B cell (primary cell): Measurements from ENCODE around the gene SLC4A4. TPM values are rescaled to one million over a fixed set of nuclear protein-coding genes. Genes with fewer than 3 reads are reported as not detected.

Experiments
- ATAC-seq: fragments of 200-7000 bp; cut with Tn5 transposase; one replicate; pipeline ENCODE4 v1.10.0; 2021; ENCODE audit warnings: low read depth, mild to moderate bottlenecking, moderate number of reproducible peaks, moderate library complexity
- CTCF ChIA-PET: fragments of 350-600 bp; sonication (Branson Sonifier 250); formaldehyde crosslinking; loops from one replicate; lab custom pipeline; 2021; ENCODE audit warnings: antibody characterized with exemption, inconsistent platforms; lab: Charles Lee
- POLR2A ChIA-PET: fragments of 350-600 bp; sonication (Branson Sonifier 250); formaldehyde crosslinking; loops from one replicate; lab custom pipeline; 2021; ENCODE audit warnings: antibody characterized with exemption; lab: Charles Lee
- DNase-seq: peaks from one replicate; pipeline ENCODE4 v3.0.0; 2013
- H2AFZ ChIP-seq: 2 replicates; pipeline ENCODE4 v1.6.1; 2012; ENCODE audit warnings: mild to moderate bottlenecking, low read depth, low read length; ENCODE audit not compliant: insufficient read depth, poor library complexity, severe bottlenecking
- H3K27ac ChIP-seq, 2 donors: 1 replicate in 1 of 2; 2 replicates in 1 of 2; pipeline ENCODE4 v1.5.1; 2012 to 2013; ENCODE audit warnings: low read length in 2 of 2, mild to moderate bottlenecking in 2 of 2, moderate library complexity in 1 of 2
- H3K27me3 ChIP-seq, 4 experiments: fragments of 200-600 bp in 1 of 4; sonication (generic) in 1 of 4; replicated peaks in 1 of 4; 1 replicate in 2 of 4; 2 replicates in 2 of 4; pipeline versions ENCODE4 v1.6.1 to v1.7.0; 2013 to 2016; ENCODE audit warnings: low read length in 3 of 4, mild to moderate bottlenecking in 2 of 4, mixed read lengths in 1 of 4, moderate library complexity in 1 of 4; ENCODE audit not compliant: insufficient read depth in 4 of 4, control insufficient read depth in 3 of 4; ENCODE audit errors: control extremely low read depth in 1 of 4
- H3K36me3 ChIP-seq, 2 experiments: replicated peaks in 1 of 2; 1 replicate in 1 of 2; 2 replicates in 1 of 2; pipeline versions ENCODE4 v1.6.1 to v1.7.1; 2013; ENCODE audit warnings: low read length in 1 of 2; ENCODE audit not compliant: insufficient read depth in 2 of 2, control insufficient read depth in 1 of 2; ENCODE audit errors: control extremely low read depth in 1 of 2, extremely low read depth in 1 of 2
- H3K4me1 ChIP-seq, 2 donors: fragments of 200-600 bp in 1 of 2; sonication (generic) in 1 of 2; 1 replicate in 1 of 2; 2 replicates in 1 of 2; pipeline versions ENCODE4 v1.5.1 to v1.6.1; 2013 to 2017; ENCODE audit warnings: low read length in 2 of 2; ENCODE audit not compliant: control insufficient read depth in 2 of 2, insufficient read depth in 2 of 2
- H3K4me2 ChIP-seq: replicated peaks from 2 replicates; pipeline ENCODE3; 2012; ENCODE audit warnings: mild to moderate bottlenecking, low read depth, low read length; ENCODE audit not compliant: poor library complexity, severe bottlenecking
- H3K4me3 ChIP-seq, 5 experiments: fragments of 200-600 bp in 1 of 5; sonication (generic) in 1 of 5; 1 replicate in 3 of 5; 2 replicates in 2 of 5; pipeline versions ENCODE4 v1.5.1 to v1.7.0; 2011 to 2016; ENCODE audit warnings: low read length in 4 of 5, mild to moderate bottlenecking in 4 of 5, low read depth in 2 of 5, control low read depth in 1 of 5, moderate library complexity in 1 of 5; ENCODE audit not compliant: insufficient read depth in 1 of 5; ENCODE audit errors: control extremely low read depth in 1 of 5, extremely low read depth in 1 of 5
- H3K79me2 ChIP-seq: fragments of 200-600 bp; sonication (generic); one replicate; pipeline ENCODE4 v1.6.0; 2016; ENCODE audit warnings: low read length; ENCODE audit not compliant: control insufficient read depth, insufficient read depth
- H3K9ac ChIP-seq: fragments of 200-600 bp; sonication (generic); 2 replicates; pipeline ENCODE4 v1.6.1; 2017; ENCODE audit warnings: mild to moderate bottlenecking, low read length, moderate library complexity
- H3K9me3 ChIP-seq, 3 donors: one replicate each; pipeline versions ENCODE4 v1.6.1 to v1.7.1; 2013; ENCODE audit warnings: low read length in 2 of 3; ENCODE audit not compliant: control insufficient read depth in 2 of 3, insufficient read depth in 1 of 3; ENCODE audit errors: control extremely low read depth in 1 of 3
- H4K20me1 ChIP-seq: 2 replicates; pipeline ENCODE4 v1.6.0; 2012; ENCODE audit warnings: mild to moderate bottlenecking, low read length; ENCODE audit not compliant: insufficient read depth, control insufficient read depth, poor library complexity, severe bottlenecking
- H3K27ac Mint-ChIP-seq: one replicate; pipeline ENCODE4 v1.8.0; 2021; ENCODE audit warnings: mixed read lengths
- H3K27me3 Mint-ChIP-seq: one replicate; pipeline ENCODE4 v1.8.0; 2021; ENCODE audit warnings: mixed read lengths
- H3K4me1 Mint-ChIP-seq: one replicate; pipeline ENCODE4 v1.8.0; 2021; ENCODE audit warnings: mixed read lengths
- H3K4me3 Mint-ChIP-seq: one replicate; pipeline ENCODE4 v1.8.0; 2021; ENCODE audit warnings: mixed read lengths
- H3K9me3 Mint-ChIP-seq: one replicate; pipeline ENCODE4 v1.8.0; 2022; ENCODE audit warnings: mixed read lengths; ENCODE audit not compliant: insufficient read depth
- EZH2 ChIP-seq: IDR thresholded peaks from 2 replicates; pipeline ENCODE4 v1.6.1; 2012; ENCODE audit warnings: borderline replicate concordance, low read depth, mild to moderate bottlenecking, moderate library complexity, low read length; ENCODE audit not compliant: insufficient read depth, poor library complexity, severe bottlenecking
- WGBS: methylation state at CpG from one replicate; pipeline ENCODE4 v1.1.5; 2013; ENCODE audit warnings: missing lambda C conversion rate; ENCODE audit not compliant: insufficient coverage; 5-methylcytosine and 5-hydroxymethylcytosine counted together
- intact Hi-C: fragments of 100-400 bp; cut with micrococcal nuclease; formaldehyde crosslinking; loops from one replicate; pipeline ENCODE4 v1.10.0; 2022
- polyA plus RNA-seq: library from polyadenylated mRNA; depleted of rRNA; stranded (reverse); fragments of >200 nt; gene quantifications from 2 replicates; pipeline ENCODE4 v1.2.3, GENCODE V29; 2012
- total RNA-seq, 2 donors: library from RNA; stranded (reverse); fragments of 120-200 nt in 1 of 2; gene quantifications; 1 replicate in 1 of 2; 2 replicates in 1 of 2; pipeline versions ENCODE4 v1.2.3 to v1.2.4, GENCODE V29; 2013 to 2022
- TF ChIP-seq, protein P1 (sequence below): fragments of 200-600 bp; IDR thresholded peaks from one replicate; pipeline ENCODE4 v1.8.0; 2022; ENCODE audit warnings: antibody characterized with exemption, mild to moderate bottlenecking

Gene SLC4A4
- total and polyA plus RNA-seq, 2 donors (not counting 1 experiment from before 2014, with no cell fraction given) = not detected

DNA sequence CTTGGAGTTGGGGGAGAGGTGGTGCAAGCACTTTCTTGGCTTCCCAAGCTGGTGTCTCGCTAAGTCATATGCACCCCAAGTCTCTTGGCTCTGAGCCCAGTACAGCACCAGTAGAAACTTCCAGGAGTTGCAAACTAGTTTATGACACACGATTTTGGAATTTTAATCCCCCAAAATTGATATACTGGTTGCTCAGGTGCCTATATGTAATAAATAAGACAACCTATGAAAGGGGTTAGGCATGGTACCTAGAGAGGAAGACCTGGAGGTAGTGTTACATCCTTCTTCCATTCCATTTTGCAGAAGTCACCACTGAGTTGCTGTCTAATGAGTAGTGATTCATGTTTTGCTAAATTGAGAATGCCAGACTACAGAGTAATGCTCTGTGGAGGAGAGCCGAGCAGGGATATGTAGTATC, 4.3 kb upstream of the SLC4A4 start:
- H3K4me3 Mint-ChIP-seq = no peak overlapping the region
- H3K27ac Mint-ChIP-seq = no peak overlapping the region
- WGBS = no CpG with 5 or more reads among the region's 3 CpGs
- Histone ChIP-seq H3K79me2 (no peaks in the 10 kb centered on the region), H3K9me3 (no peaks in the 10 kb centered on the region), H4K20me1 (no peaks in the 10 kb centered on the region), H3K4me3 (no peak overlapping the region), H3K36me3 (no peaks in the 10 kb centered on the region), H3K4me2 (no peak overlapping the region), H2AFZ (no peak overlapping the region), H3K9ac (no peak overlapping the region), H3K4me1 (no peaks in the 10 kb centered on the region), H3K27me3 (no peaks in the 10 kb centered on the region), H3K27ac (no peak overlapping the region)
- H3K9me3 Mint-ChIP-seq = peaks cover 3% of the 10 kb centered on the region
- ChIA-PET POLR2A (no interaction called here), CTCF (no interaction called here)
- H3K4me1 Mint-ChIP-seq = no peaks in the 10 kb centered on the region
- peaks cover 9% of the 10 kb centered on the region for H3K27me3 Mint-ChIP-seq
- ATAC-seq (no peak), DNase-seq (no peak)
- intact Hi-C loops = no loop called here
- TF ChIP-seq, protein P1, sequence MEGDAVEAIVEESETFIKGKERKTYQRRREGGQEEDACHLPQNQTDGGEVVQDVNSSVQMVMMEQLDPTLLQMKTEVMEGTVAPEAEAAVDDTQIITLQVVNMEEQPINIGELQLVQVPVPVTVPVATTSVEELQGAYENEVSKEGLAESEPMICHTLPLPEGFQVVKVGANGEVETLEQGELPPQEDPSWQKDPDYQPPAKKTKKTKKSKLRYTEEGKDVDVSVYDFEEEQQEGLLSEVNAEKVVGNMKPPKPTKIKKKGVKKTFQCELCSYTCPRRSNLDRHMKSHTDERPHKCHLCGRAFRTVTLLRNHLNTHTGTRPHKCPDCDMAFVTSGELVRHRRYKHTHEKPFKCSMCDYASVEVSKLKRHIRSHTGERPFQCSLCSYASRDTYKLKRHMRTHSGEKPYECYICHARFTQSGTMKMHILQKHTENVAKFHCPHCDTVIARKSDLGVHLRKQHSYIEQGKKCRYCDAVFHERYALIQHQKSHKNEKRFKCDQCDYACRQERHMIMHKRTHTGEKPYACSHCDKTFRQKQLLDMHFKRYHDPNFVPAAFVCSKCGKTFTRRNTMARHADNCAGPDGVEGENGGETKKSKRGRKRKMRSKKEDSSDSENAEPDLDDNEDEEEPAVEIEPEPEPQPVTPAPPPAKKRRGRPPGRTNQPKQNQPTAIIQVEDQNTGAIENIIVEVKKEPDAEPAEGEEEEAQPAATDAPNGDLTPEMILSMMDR = no peak
- no peak for TF ChIP-seq EZH2

DNA sequence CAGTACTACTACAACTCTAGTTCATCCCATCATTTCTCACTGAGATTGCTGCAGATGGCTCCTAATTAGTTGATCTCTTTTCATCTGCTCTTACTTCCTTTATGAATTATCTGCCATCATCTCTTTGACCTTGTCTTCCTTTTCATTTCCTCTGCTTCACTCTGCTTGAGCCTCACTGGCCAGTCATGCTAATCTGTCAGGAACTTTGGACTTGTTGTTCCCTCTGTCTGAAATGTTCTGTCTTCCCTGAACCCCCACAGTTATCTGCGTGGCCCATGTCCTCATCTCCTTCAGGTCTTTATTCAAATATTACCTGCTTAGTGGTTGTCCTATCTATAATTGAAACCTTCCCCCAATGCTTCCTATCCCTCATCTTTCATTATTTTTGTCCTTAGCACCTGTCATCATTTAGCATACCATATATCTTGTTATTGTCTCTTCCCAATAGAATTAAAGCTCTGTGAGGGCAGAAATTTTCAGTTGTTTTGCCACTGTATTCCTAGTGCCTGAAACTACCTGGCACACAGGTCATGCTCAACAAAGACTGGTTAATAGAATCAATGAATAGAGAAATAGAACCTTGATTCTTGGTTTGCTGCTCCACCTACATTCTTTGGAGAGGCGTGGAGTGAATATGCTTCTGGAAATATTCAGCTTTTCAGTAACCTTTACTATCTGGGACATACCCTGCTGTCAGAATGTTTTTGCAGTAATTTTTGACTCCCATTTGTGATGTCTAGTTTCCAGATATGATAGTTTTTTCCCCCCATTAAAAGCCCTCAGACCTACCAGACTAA, 5.0 kb downstream of the SLC4A4 start:
- intact Hi-C loops = no loop called here
- Histone ChIP-seq H3K9ac (no peak overlapping the region), H3K4me1 (no peaks in the 10 kb centered on the region), H3K9me3 (no peaks in the 10 kb centered on the region), H3K27me3 (no peaks in the 10 kb centered on the region), H3K4me2 (no peak overlapping the region), H4K20me1 (no peaks in the 10 kb centered on the region), H3K79me2 (no peaks in the 10 kb centered on the region), H3K36me3 (no peaks in the 10 kb centered on the region), H2AFZ (no peak overlapping the region), H3K27ac (no peak overlapping the region), H3K4me3 (no peak overlapping the region)
- ATAC-seq = no peak
- Mint-ChIP-seq H3K4me3 (no peak overlapping the region), H3K9me3 (no peaks in the 10 kb centered on the region), H3K4me1 (no peaks in the 10 kb centered on the region), H3K27ac (no peak overlapping the region), H3K27me3 (peaks cover 10% of the 10 kb centered on the region)
- ChIA-PET POLR2A (no interaction called here), CTCF (no interaction called here)
- no peak for DNase-seq
- TF ChIP-seq, protein P1 = no peak
- no peak for TF ChIP-seq EZH2
- 70% methylated on average over 1 of the region's 2 CpGs for WGBS
